ENCODE results near the gene SPATA46. TPM values are rescaled to one million over a fixed set of nuclear protein-coding genes. Genes with fewer than 3 reads are reported as not detected.
A peak's percentile ranks its signal among the peaks of the same experiment; 100 is the strongest.

Gene SPATA46
- total RNA-seq, 1 experiment from 2014 or later, result not detected

DNA sequence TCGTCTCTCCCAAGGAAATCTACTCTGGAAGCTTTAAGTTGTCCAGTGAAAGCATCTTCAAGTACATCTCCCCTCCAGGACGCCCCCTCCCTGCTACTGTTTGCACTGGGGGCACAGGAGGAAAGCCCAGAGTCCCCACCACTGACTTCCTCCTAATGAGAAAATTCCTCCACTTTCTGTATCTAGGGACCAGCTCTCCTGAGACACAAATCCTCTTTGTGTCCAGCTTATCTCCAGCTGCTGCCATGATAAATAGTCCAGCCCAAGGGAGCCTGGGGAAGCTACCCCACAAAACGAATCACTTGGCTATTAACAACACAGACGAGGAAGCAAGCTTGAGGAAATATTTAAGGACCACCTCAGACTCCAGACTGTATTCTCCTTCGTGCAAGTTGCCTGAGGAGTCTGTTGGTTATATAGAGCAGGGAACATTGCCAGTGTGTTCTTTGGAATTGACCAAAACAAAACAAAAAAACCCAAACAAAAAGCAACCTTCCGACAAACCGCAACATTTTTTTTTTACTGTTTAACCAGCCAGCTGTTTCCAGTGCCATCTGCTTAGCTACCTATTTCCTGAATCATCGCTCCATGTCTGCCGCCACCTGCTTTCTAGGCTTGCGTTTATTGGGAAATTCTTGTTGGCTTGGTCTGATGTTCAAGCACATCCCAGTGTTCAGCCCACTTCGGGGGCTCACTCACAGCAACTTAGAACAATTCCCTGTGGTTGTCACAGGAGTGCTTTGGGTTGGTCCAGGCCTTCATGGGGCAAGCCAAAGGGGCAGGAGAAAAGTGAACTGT, 12.6 kb upstream of the SPATA46 start:
- no peak for DNase-seq
- H3K4me3 ChIP-seq (ENCODE audit: low read depth, low read length), result no peak overlapping the region
- H3K9me3 Mint-ChIP-seq (ENCODE audit: unreplicated experiment), result no peaks in the 10 kb centered on the region
- H3K27me3 ChIP-seq (replicated peaks; ENCODE audit: control insufficient read depth, insufficient read depth, low read length), result no peaks in the 10 kb centered on the region
- no peaks in the 10 kb centered on the region for H3K27me3 Mint-ChIP-seq (ENCODE audit: insufficient read depth, unreplicated experiment)
- TF ChIP-seq, protein P1, sequence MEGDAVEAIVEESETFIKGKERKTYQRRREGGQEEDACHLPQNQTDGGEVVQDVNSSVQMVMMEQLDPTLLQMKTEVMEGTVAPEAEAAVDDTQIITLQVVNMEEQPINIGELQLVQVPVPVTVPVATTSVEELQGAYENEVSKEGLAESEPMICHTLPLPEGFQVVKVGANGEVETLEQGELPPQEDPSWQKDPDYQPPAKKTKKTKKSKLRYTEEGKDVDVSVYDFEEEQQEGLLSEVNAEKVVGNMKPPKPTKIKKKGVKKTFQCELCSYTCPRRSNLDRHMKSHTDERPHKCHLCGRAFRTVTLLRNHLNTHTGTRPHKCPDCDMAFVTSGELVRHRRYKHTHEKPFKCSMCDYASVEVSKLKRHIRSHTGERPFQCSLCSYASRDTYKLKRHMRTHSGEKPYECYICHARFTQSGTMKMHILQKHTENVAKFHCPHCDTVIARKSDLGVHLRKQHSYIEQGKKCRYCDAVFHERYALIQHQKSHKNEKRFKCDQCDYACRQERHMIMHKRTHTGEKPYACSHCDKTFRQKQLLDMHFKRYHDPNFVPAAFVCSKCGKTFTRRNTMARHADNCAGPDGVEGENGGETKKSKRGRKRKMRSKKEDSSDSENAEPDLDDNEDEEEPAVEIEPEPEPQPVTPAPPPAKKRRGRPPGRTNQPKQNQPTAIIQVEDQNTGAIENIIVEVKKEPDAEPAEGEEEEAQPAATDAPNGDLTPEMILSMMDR (IDR thresholded peaks at IDR 0.05; ENCODE audit: insufficient read depth in 1 of 2, low read depth in 1 of 2, low read length in 1 of 2, severe bottlenecking in 1 of 2, unreplicated experiment in 1 of 2), result no peak
- peaks cover 8% of the 10 kb centered on the region for H3K4me1 ChIP-seq
- H3K36me3 ChIP-seq (ENCODE audit: control insufficient read depth, insufficient read depth, low read length), result no peaks in the 10 kb centered on the region; the same call in 1 of the 2 replicates
- intact Hi-C loops (cut with micrococcal nuclease; ENCODE audit: unreplicated experiment), result loop anchor here (10.0 kb wide), 1 partner anchor 194 kb away; no protein-coding TSS in a partner anchor
- no peak overlapping the region for H3K4me3 Mint-ChIP-seq (ENCODE audit: unreplicated experiment)
- no peaks in the 10 kb centered on the region for H3K9me3 ChIP-seq
- peak overlapping the region; percentile 15 for H3K27ac Mint-ChIP-seq (ENCODE audit: unreplicated experiment)
- CTCF ChIA-PET, result interaction anchor here (1.2 kb wide), 1 partner anchor 31 kb away, joined by 6 read pairs; no protein-coding TSS in a partner anchor
- BruUV-seq (replicated peaks), result no TSS peak
- peaks cover 14% of the 10 kb centered on the region for H3K4me1 Mint-ChIP-seq (ENCODE audit: low read depth, unreplicated experiment)
- POLR2A ChIA-PET, result interaction anchor here (0.5 to 0.9 kb wide), 2 partner anchors 8 to 19 kb away, joined by 3 read pairs; partner anchors contain the start of gene C1orf226
- no peaks in the 10 kb centered on the region for H3K36me3 Mint-ChIP-seq (ENCODE audit: insufficient read depth, unreplicated experiment)

DNA sequence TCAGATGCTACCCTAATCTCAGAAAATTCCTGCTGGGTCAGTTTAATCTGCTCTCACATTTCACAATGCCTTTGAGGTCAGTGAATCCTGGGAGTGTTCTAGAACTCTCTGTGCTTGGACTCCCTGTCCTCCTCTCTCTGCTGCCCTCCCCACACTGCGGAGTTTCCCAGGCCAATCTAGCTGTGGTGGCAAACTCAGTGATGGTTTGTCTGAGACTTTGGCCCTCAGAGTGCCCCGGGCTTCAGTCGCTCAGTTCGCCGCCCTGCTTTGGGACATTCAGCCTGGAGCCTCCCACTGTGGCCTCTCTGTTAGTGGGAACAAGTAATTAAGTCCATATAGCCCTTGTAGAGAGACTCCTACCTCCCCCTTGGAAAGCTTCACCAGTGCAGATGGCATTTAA, 12.0 kb upstream of the SPATA46 start:
- no TSS peak for BruUV-seq (replicated peaks)
- no peaks in the 10 kb centered on the region for H3K27me3 ChIP-seq (replicated peaks; ENCODE audit: control insufficient read depth, insufficient read depth, low read length)
- Mint-ChIP-seq H3K4me3 (ENCODE audit: unreplicated experiment) (no peak overlapping the region), H3K27ac (ENCODE audit: unreplicated experiment) (peak overlapping the region; percentile 15), H3K36me3 (ENCODE audit: insufficient read depth, unreplicated experiment) (no peaks in the 10 kb centered on the region), H3K4me1 (ENCODE audit: low read depth, unreplicated experiment) (peaks cover 14% of the 10 kb centered on the region), H3K9me3 (ENCODE audit: unreplicated experiment) (no peaks in the 10 kb centered on the region), H3K27me3 (ENCODE audit: insufficient read depth, unreplicated experiment) (no peaks in the 10 kb centered on the region)
- TF ChIP-seq, protein P1 (IDR thresholded peaks at IDR 0.05; ENCODE audit: insufficient read depth in 1 of 2, low read depth in 1 of 2, low read length in 1 of 2, severe bottlenecking in 1 of 2, unreplicated experiment in 1 of 2), result no peak
- ChIA-PET POLR2A (no interaction called here), CTCF (interaction anchor here (0.5 to 1.2 kb wide), 2 partner anchors 31 to 97 kb away, joined by 3 to 6 read pairs; no protein-coding TSS in a partner anchor)
- DNase-seq, result no peak
- intact Hi-C loops (cut with micrococcal nuclease; ENCODE audit: unreplicated experiment), result loop anchor here (10.0 kb wide), 1 partner anchor 194 kb away; no protein-coding TSS in a partner anchor
- peaks cover 8% of the 10 kb centered on the region for H3K4me1 ChIP-seq
- no peak overlapping the region for H3K4me3 ChIP-seq (ENCODE audit: low read depth, low read length)
- H3K36me3 ChIP-seq (ENCODE audit: control insufficient read depth, insufficient read depth, low read length), result no peaks in the 10 kb centered on the region; the same call in 1 of the 2 replicates
- H3K9me3 ChIP-seq, result no peaks in the 10 kb centered on the region

DNA sequence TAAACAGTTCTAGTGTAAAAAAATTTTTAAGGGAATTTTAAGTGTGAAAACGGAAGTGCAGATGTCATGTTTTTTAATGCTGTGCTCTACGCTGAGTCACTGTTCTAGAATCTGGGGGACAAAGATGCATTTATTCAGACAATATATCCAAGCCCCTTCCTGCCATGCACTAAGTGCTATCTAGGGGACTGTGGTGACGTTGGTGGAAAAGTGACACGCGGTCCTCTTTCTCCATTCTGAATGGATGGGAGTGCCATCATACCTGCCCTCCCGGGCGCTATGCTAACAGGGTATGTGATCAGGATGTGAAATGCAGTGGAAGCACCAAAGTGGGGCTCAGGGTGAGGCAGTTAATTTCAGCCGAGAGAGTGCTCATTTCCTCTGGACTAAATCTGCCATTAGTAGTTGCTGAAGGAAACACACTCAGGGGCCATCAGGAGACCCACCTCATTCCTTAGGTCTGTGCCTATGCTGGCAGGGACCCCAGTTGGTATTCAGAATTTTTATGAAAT, 11.5 kb upstream of the SPATA46 start:
- no peaks in the 10 kb centered on the region for H3K27me3 ChIP-seq (replicated peaks; ENCODE audit: control insufficient read depth, insufficient read depth, low read length)
- ChIA-PET CTCF (interaction anchor here (0.5 to 1.2 kb wide), 2 partner anchors 30 to 98 kb away, joined by 3 to 6 read pairs; no protein-coding TSS in a partner anchor), POLR2A (no interaction called here)

More for the DNA sequence above, 11.5 kb upstream of the SPATA46 start:
- no peaks in the 10 kb centered on the region for H3K9me3 ChIP-seq
- Mint-ChIP-seq H3K4me1 (ENCODE audit: low read depth, unreplicated experiment) (peaks cover 14% of the 10 kb centered on the region), H3K27ac (ENCODE audit: unreplicated experiment) (no peak overlapping the region), H3K4me3 (ENCODE audit: unreplicated experiment) (no peak overlapping the region), H3K36me3 (ENCODE audit: insufficient read depth, unreplicated experiment) (no peaks in the 10 kb centered on the region), H3K27me3 (ENCODE audit: insufficient read depth, unreplicated experiment) (no peaks in the 10 kb centered on the region), H3K9me3 (ENCODE audit: unreplicated experiment) (no peaks in the 10 kb centered on the region)
- H3K4me3 ChIP-seq (ENCODE audit: low read depth, low read length), result no peak overlapping the region
- H3K36me3 ChIP-seq (ENCODE audit: control insufficient read depth, insufficient read depth, low read length), result no peaks in the 10 kb centered on the region; the same call in 1 of the 2 replicates
- H3K4me1 ChIP-seq, result peaks cover 9% of the 10 kb centered on the region
- intact Hi-C loops (cut with micrococcal nuclease; ENCODE audit: unreplicated experiment), result loop anchor here (10.0 kb wide), 1 partner anchor 193 kb away; no protein-coding TSS in a partner anchor
- TF ChIP-seq, protein P1 (IDR thresholded peaks at IDR 0.05; ENCODE audit: insufficient read depth in 1 of 2, low read depth in 1 of 2, low read length in 1 of 2, severe bottlenecking in 1 of 2, unreplicated experiment in 1 of 2), result no peak
- DNase-seq, result no peak
- no TSS peak for BruUV-seq (replicated peaks)
